Hepatocyte (in vitro differentiated cells): ENCODE results near the gene CPA5.

Source experiments
- EZH2 ChIP-seq: fragments of 200-600 bp; sonication (generic); IDR thresholded peaks from 2 replicates; pipeline ENCODE4 v1.6.1; 2016; ENCODE audit warnings: antibody characterized with exemption, mild to moderate bottlenecking, borderline replicate concordance
- EZH2phosphoT487 ChIP-seq: fragments of 200-600 bp; sonication (generic); IDR thresholded peaks from one replicate; pipeline ENCODE4 v1.6.1; 2018; ENCODE audit warnings: antibody characterized with exemption, mild to moderate bottlenecking, low read depth, moderate library complexity; ENCODE audit not compliant: unreplicated experiment, severe bottlenecking
- TF ChIP-seq, protein P1 (sequence below): fragments of 200-600 bp; sonication (generic); IDR thresholded peaks from 2 replicates; pipeline ENCODE4 v1.5.1; 2016; ENCODE audit warnings: antibody characterized with exemption, mild to moderate bottlenecking; ENCODE audit not compliant: poor library complexity

DNA sequence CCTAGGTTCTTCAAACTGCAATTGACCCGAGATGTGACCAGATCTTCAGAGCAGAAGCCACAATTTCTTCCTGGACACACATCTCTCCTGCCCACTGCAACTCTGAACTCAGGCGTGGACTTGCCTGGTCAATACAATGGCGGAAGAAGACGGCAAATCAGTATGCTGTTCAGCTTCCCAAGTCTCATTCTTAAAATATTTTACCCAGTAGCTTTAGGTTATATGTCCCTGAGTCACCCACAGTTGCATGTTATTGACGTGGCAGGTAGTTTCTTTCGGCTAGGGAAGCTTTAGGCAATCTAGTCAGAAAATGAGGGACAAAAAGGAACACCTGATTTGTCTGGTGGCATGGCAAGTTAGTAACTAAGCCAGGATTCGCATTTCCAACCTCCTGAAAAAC, 73.7 kb downstream of the CPA5 start:
- TF ChIP-seq, protein P1, sequence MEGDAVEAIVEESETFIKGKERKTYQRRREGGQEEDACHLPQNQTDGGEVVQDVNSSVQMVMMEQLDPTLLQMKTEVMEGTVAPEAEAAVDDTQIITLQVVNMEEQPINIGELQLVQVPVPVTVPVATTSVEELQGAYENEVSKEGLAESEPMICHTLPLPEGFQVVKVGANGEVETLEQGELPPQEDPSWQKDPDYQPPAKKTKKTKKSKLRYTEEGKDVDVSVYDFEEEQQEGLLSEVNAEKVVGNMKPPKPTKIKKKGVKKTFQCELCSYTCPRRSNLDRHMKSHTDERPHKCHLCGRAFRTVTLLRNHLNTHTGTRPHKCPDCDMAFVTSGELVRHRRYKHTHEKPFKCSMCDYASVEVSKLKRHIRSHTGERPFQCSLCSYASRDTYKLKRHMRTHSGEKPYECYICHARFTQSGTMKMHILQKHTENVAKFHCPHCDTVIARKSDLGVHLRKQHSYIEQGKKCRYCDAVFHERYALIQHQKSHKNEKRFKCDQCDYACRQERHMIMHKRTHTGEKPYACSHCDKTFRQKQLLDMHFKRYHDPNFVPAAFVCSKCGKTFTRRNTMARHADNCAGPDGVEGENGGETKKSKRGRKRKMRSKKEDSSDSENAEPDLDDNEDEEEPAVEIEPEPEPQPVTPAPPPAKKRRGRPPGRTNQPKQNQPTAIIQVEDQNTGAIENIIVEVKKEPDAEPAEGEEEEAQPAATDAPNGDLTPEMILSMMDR, result no peak
- TF ChIP-seq EZH2 (no peak), EZH2phosphoT487 (no peak)
